Natural killer cell treated with Interleukin-12 subunit alpha and Interleukin-12 subunit beta and Interleukin-15 and Interleukin-18, amount 100 ng/mL, for 72 hours (primary cell): ENCODE measurements around the gene CS. TPM values are rescaled to one million over a fixed set of nuclear protein-coding genes. Genes with fewer than 3 reads are reported as not detected.
A peak's percentile ranks its signal among the peaks of the same experiment; 100 is the strongest.

Experiments used
- ATAC-seq, 2 donors: fragments of 150-1000 bp; cut with Tn5 transposase in 1 of 2; sonication (Bioruptor Pico), chemical (Tn5 transposase) in 1 of 2; 2 replicates each; pipeline ENCODE4 v1.10.0; 2021
- DNase-seq: peaks from one replicate; pipeline ENCODE4 v3.0.0; 2022; ENCODE audit warnings: low spot score
- H3K27ac Mint-ChIP-seq, 2 donors: 1 replicate in 1 of 2; 2 replicates in 1 of 2; pipeline ENCODE4 v1.8.0; 2022; ENCODE audit warnings: mixed read lengths in 2 of 2, mild to moderate bottlenecking in 1 of 2, moderate library complexity in 1 of 2
- H3K27me3 Mint-ChIP-seq, 2 donors: 1 replicate in 1 of 2; 2 replicates in 1 of 2; pipeline ENCODE4 v1.8.0; 2022; ENCODE audit warnings: mixed read lengths in 2 of 2
- H3K36me3 Mint-ChIP-seq: one replicate; pipeline ENCODE4 v1.8.0; 2022; ENCODE audit warnings: mixed read lengths
- H3K4me1 Mint-ChIP-seq, 2 donors: 1 replicate in 1 of 2; 2 replicates in 1 of 2; pipeline ENCODE4 v1.8.0; 2022; ENCODE audit warnings: low read depth in 2 of 2, mixed read lengths in 2 of 2, mild to moderate bottlenecking in 1 of 2
- H3K4me3 Mint-ChIP-seq: one replicate; pipeline ENCODE4 v1.8.0; 2022; ENCODE audit warnings: mixed read lengths
- H3K9me3 Mint-ChIP-seq: 2 replicates; pipeline ENCODE4 v1.8.0; 2022; ENCODE audit warnings: mixed read lengths
- total RNA-seq, 2 donors: library from RNA; stranded (reverse); gene quantifications; one replicate each; pipeline ENCODE4 v1.2.3, GENCODE V29; 2022

CS gene
- total RNA-seq, 2 donors from 2014 or later = 206 to 278 TPM

GRCh38 chr12:56241424-56242303, 58.5 kb downstream of the CS start:
- peaks cover 6% of the 10 kb centered on the region for H3K36me3 Mint-ChIP-seq
- no peak overlapping the region for H3K27ac Mint-ChIP-seq
- no peaks in the 10 kb centered on the region for H3K9me3 Mint-ChIP-seq

GRCh38 chr12:56237552-56237951, 62.6 kb downstream of the CS start:
- peaks cover 0 to 4% of the 10 kb centered on the region in 2 donors for H3K4me1 Mint-ChIP-seq
- H3K4me3 Mint-ChIP-seq = no peak overlapping the region
- no peaks in the 10 kb centered on the region for H3K27me3 Mint-ChIP-seq
- ATAC-seq (no peak), DNase-seq (no peak)
- no peak overlapping the region for H3K27ac Mint-ChIP-seq
- no peaks in the 10 kb centered on the region for H3K9me3 Mint-ChIP-seq
- no peaks in the 10 kb centered on the region for H3K36me3 Mint-ChIP-seq

More at GRCh38 chr12:56241424-56242303, 58.5 kb downstream of the CS start:
- H3K4me1 Mint-ChIP-seq = peaks cover 0 to 4% of the 10 kb centered on the region in 2 donors
- DNase-seq (no peak), ATAC-seq (no peak)
- H3K4me3 Mint-ChIP-seq = no peak overlapping the region
- no peaks in the 10 kb centered on the region for H3K27me3 Mint-ChIP-seq

GRCh38 chr12:56236985-56237384, 63.1 kb downstream of the CS start:
- Mint-ChIP-seq H3K27ac (no peak overlapping the region), H3K36me3 (no peaks in the 10 kb centered on the region), H3K9me3 (no peaks in the 10 kb centered on the region), H3K27me3 (no peaks in the 10 kb centered on the region), H3K4me1 (peaks cover 0 to 2% of the 10 kb centered on the region in 2 donors), H3K4me3 (no peak overlapping the region)
- ATAC-seq (peak in 1 of 2 donors; percentile 3), DNase-seq (no peak)

GRCh38 chr12:56236091-56236490, 64.0 kb downstream of the CS start:
- Mint-ChIP-seq H3K4me3 (no peak overlapping the region), H3K27me3 (no peaks in the 10 kb centered on the region), H3K27ac (no peak overlapping the region), H3K4me1 (no peaks in the 10 kb centered on the region), H3K36me3 (no peaks in the 10 kb centered on the region), H3K9me3 (no peaks in the 10 kb centered on the region)
- ATAC-seq = no peak
- no peak for DNase-seq

- ATAC-seq (no peak), DNase-seq (peak; percentile 54)
- Mint-ChIP-seq H3K36me3 (no peaks in the 10 kb centered on the region), H3K4me3 (no peak overlapping the region), H3K27me3 (no peaks in the 10 kb centered on the region), H3K9me3 (no peaks in the 10 kb centered on the region), H3K27ac (no peak overlapping the region), H3K4me1 (no peaks in the 10 kb centered on the region)
Measured at GRCh38 chr12:56234746-56235436, 65.2 kb downstream of the CS start.

- Mint-ChIP-seq H3K27ac (no peak overlapping the region), H3K9me3 (no peaks in the 10 kb centered on the region), H3K27me3 (no peaks in the 10 kb centered on the region), H3K4me3 (no peak overlapping the region), H3K4me1 (no peaks in the 10 kb centered on the region), H3K36me3 (no peaks in the 10 kb centered on the region)
- ATAC-seq (peak in 1 of 2 donors; percentile 29), DNase-seq (no peak)
Measured at GRCh38 chr12:56231184-56231582, 68.9 kb downstream of the CS start.

- Mint-ChIP-seq H3K4me3 (no peak overlapping the region), H3K27me3 (no peaks in the 10 kb centered on the region), H3K4me1 (peaks cover under 1 to 2% of the 10 kb centered on the region in 2 donors), H3K9me3 (no peaks in the 10 kb centered on the region), H3K36me3 (no peaks in the 10 kb centered on the region), H3K27ac (no peak overlapping the region)
- no peak for DNase-seq
- ATAC-seq = peak in 1 of 2 donors; percentile 55
Measured at GRCh38 chr12:56230432-56231183, 69.5 kb downstream of the CS start.

GRCh38 chr12:56229916-56230431, 70.2 kb downstream of the CS start, which contains the start of gene SLC39A5:
TSS of gene SLC39A5 (plus strand) at chr12:56230051. CDS start at chr12:56231275, 1,224 bp downstream.
- ATAC-seq (no peak), DNase-seq (no peak)
- no peak within 1 kb of the TSS for H3K27ac Mint-ChIP-seq
- H3K4me1 Mint-ChIP-seq = peaks cover 7 to 8% of the 10 kb centered on the region in 2 donors
- H3K27me3 Mint-ChIP-seq = no peaks in the 10 kb centered on the region
- H3K4me3 Mint-ChIP-seq = no peak within 1 kb of the TSS
- no peaks in the 10 kb centered on the region for H3K36me3 Mint-ChIP-seq
- no peaks in the 10 kb centered on the region for H3K9me3 Mint-ChIP-seq

GRCh38 chr12:56229082-56229481, 71.0 kb downstream of the CS start:
- H3K27me3 Mint-ChIP-seq = no peaks in the 10 kb centered on the region
- H3K4me1 Mint-ChIP-seq = peaks cover 12 to 15% of the 10 kb centered on the region in 2 donors
- ATAC-seq = no peak
- no peak for DNase-seq
- no peak overlapping the region for H3K27ac Mint-ChIP-seq
- H3K9me3 Mint-ChIP-seq = no peaks in the 10 kb centered on the region
- no peaks in the 10 kb centered on the region for H3K36me3 Mint-ChIP-seq
- H3K4me3 Mint-ChIP-seq = no peak overlapping the region

- DNase-seq = no peak
- Mint-ChIP-seq H3K9me3 (no peaks in the 10 kb centered on the region), H3K27me3 (no peaks in the 10 kb centered on the region), H3K4me1 (peaks cover 35 to 48% of the 10 kb centered on the region in 2 donors), H3K36me3 (no peaks in the 10 kb centered on the region), H3K27ac (peak overlapping the region; percentile 92 to 98), H3K4me3 (peak overlapping the region; percentile 88)
- no peak for ATAC-seq
Measured at GRCh38 chr12:56224954-56225353, 75.2 kb downstream of the CS start.

- DNase-seq (peak; percentile 99), ATAC-seq (peak; percentile 93 to 94)
- peak within 1 kb of the TSS; percentile 88 for H3K4me3 Mint-ChIP-seq
- peaks cover 35 to 48% of the 10 kb centered on the region in 2 donors for H3K4me1 Mint-ChIP-seq
- H3K27me3 Mint-ChIP-seq = no peaks in the 10 kb centered on the region
- H3K27ac Mint-ChIP-seq = peak within 1 kb of the TSS; percentile 92 to 98
- no peaks in the 10 kb centered on the region for H3K9me3 Mint-ChIP-seq
- no peaks in the 10 kb centered on the region for H3K36me3 Mint-ChIP-seq
Measured at GRCh38 chr12:56224102-56224701, 75.9 kb downstream of the CS start, which contains the start of gene NABP2. TSS of gene NABP2 (plus strand) at chr12:56224342. CDS start at chr12:56224857, 515 bp downstream.

GRCh38 chr12:56223571-56224101, 76.5 kb downstream of the CS start:
- Mint-ChIP-seq H3K4me3 (peak overlapping the region; percentile 88), H3K27ac (peak overlapping the region; percentile 92 to 98), H3K27me3 (no peaks in the 10 kb centered on the region), H3K36me3 (no peaks in the 10 kb centered on the region), H3K4me1 (peaks cover 35 to 48% of the 10 kb centered on the region in 2 donors), H3K9me3 (no peaks in the 10 kb centered on the region)
- no peak for DNase-seq
- ATAC-seq = no peak

GRCh38 chr12:56222531-56222895, 77.6 kb downstream of the CS start:
- H3K4me1 Mint-ChIP-seq = peaks cover 35 to 48% of the 10 kb centered on the region in 2 donors
- H3K36me3 Mint-ChIP-seq = no peaks in the 10 kb centered on the region
- peak overlapping the region; percentile 98 to 100 for H3K27ac Mint-ChIP-seq
- peak overlapping the region; percentile 99 for H3K4me3 Mint-ChIP-seq
- no peaks in the 10 kb centered on the region for H3K27me3 Mint-ChIP-seq
- ATAC-seq (no peak), DNase-seq (no peak)
- H3K9me3 Mint-ChIP-seq = no peaks in the 10 kb centered on the region
